K562 (cell line): ENCODE measurements around the gene MED13L. TPM values are rescaled to one million over a fixed set of nuclear protein-coding genes. Genes with fewer than 3 reads are reported as not detected.
A peak's percentile ranks its signal among the peaks of the same experiment; 100 is the strongest.

Source experiments
- ATAC-seq: fragments of 200-7000 bp; cut with Tn5 transposase; 3 replicates; pipeline ENCODE4 v1.9.1; 2020; ENCODE audit warnings: moderate library complexity
- BruUV-seq: library from RNA; stranded (reverse); fragments of 400-500 nt; replicated peaks from 2 replicates; lab custom pipeline; 2021; lab: Mats Ljungman, UMichigan
- CTCF ChIA-PET: fragments of 300-600 bp; formaldehyde crosslinking; extraction: SDS; loops from one replicate; lab custom pipeline; 2021; ENCODE audit warnings: low intra/inter-chr PET ratio; lab: Yijun Ruan, JAX
- POLR2A ChIA-PET: fragments of 300-600, 350-650 bp; sonication (Branson Sonifier 250); formaldehyde crosslinking; extraction: SDS; loops from one replicate; lab custom pipeline; 2021; ENCODE audit warnings: antibody characterized with exemption, inconsistent platforms; lab: Yijun Ruan, JAX
- DNase-seq, 4 experiments: peaks; one replicate each; pipeline versions ENCODE4 v3.0.0 to v3.0.0-alpha.2; 2011 to 2018; ENCODE audit warnings: low spot score in 3 of 4, mixed read lengths in 3 of 4; ENCODE audit errors: extremely low read depth in 1 of 4
- FAIRE-seq: peaks from 2 replicates; lab custom pipeline; 2011; peaks lifted over from hg19 to GRCh38; lab: Jason Lieb, UNC
- H2AFZ ChIP-seq: 2 replicates; pipeline ENCODE4 v1.6.0; 2011; ENCODE audit warnings: low read depth, low read length, control low read depth, inconsistent platforms
- H3K27ac ChIP-seq: fragments of 200-600 bp; 3 replicates; pipeline ENCODE4 v1.8.0; 2011; ENCODE audit warnings: low read depth, mild to moderate bottlenecking, control low read depth, inconsistent platforms, low read length, moderate library complexity, mixed read lengths; ENCODE audit errors: extremely low read depth
- H3K27me3 ChIP-seq, 2 experiments: fragments of 300-600 bp in 1 of 2; 2 replicates in 1 of 2; 3 replicates in 1 of 2; pipeline versions ENCODE4 v1.6.0 to v1.8.0; 2011; ENCODE audit warnings: inconsistent platforms in 2 of 2, low read length in 2 of 2, mild to moderate bottlenecking in 1 of 2, mixed read lengths in 1 of 2, moderate library complexity in 1 of 2; ENCODE audit not compliant: control insufficient read depth in 2 of 2, insufficient read depth in 2 of 2
- H3K36me3 ChIP-seq: fragments of 300-600 bp; 3 replicates; pipeline ENCODE4 v1.8.0; 2011; ENCODE audit warnings: mild to moderate bottlenecking, low read length, inconsistent platforms; ENCODE audit not compliant: control insufficient read depth, insufficient read depth
- H3K4me1 ChIP-seq, 2 experiments: fragments of 200-600 bp in 1 of 2; replicated peaks in 1 of 2; 2 replicates in 1 of 2; 3 replicates in 1 of 2; pipeline versions ENCODE4 v1.5.1 to v1.8.0; 2011; ENCODE audit warnings: inconsistent platforms in 2 of 2, low read length in 2 of 2, mild to moderate bottlenecking in 1 of 2, mixed read lengths in 1 of 2, moderate library complexity in 1 of 2; ENCODE audit not compliant: control insufficient read depth in 2 of 2, insufficient read depth in 2 of 2
- H3K4me2 ChIP-seq: 2 replicates; pipeline ENCODE4 v1.6.1; 2011; ENCODE audit warnings: low read length, control low read depth, inconsistent platforms, mixed read lengths; ENCODE audit not compliant: insufficient read depth
- H3K4me3 ChIP-seq: fragments of 200-600 bp; sonication (generic), shearing (Covaris generic); 2 replicates; pipeline ENCODE4 v1.5.1; 2016; ENCODE audit warnings: control low read depth, inconsistent platforms
- H3K79me2 ChIP-seq: fragments of 200-600 bp; 3 replicates; pipeline ENCODE4 v1.8.0; 2011; ENCODE audit warnings: low read length, inconsistent platforms; ENCODE audit not compliant: control insufficient read depth, insufficient read depth
- H3K9ac ChIP-seq, 2 experiments: 2 replicates each; pipeline versions ENCODE4 v1.6.0 to v1.6.1; 2011; ENCODE audit warnings: low read depth in 2 of 2, low read length in 2 of 2, control low read depth in 1 of 2, inconsistent platforms in 1 of 2, mild to moderate bottlenecking in 1 of 2, mixed read lengths in 1 of 2; ENCODE audit not compliant: insufficient read depth in 1 of 2
- H3K9me1 ChIP-seq: one replicate; pipeline ENCODE4 v1.6.0; 2011; ENCODE audit warnings: inconsistent platforms, mild to moderate bottlenecking, low read length, moderate library complexity; ENCODE audit not compliant: control insufficient read depth, insufficient read depth
- H3K9me3 ChIP-seq: replicated peaks from 2 replicates; pipeline ENCODE4 v1.5.1; 2011; ENCODE audit warnings: low read depth, low read length, inconsistent platforms; ENCODE audit not compliant: control insufficient read depth, insufficient read depth
- H4K20me1 ChIP-seq: replicated peaks from 2 replicates; pipeline ENCODE4 v1.6.1; 2011; ENCODE audit warnings: low read length, inconsistent platforms, mixed read lengths; ENCODE audit not compliant: control insufficient read depth, insufficient read depth
- ADNP ChIP-seq: fragments of 200-800 bp; sonication (Bioruptor generic); IDR thresholded peaks from 2 replicates; pipeline ENCODE4 v1.6.1; 2016; ENCODE audit warnings: missing genetic modification characterization, missing compliant biosample characterization
- BCOR ChIP-seq: fragments of 450-650 bp; IDR thresholded peaks from 2 replicates; pipeline ENCODE4 v1.6.1; 2016
- ELF2 ChIP-seq: fragments of 250-450 bp; sonication (Bioruptor Pico); IDR thresholded peaks from 2 replicates; pipeline ENCODE4 v1.5.0; 2021; ENCODE audit warnings: mild to moderate bottlenecking
- ETV6 ChIP-seq, 3 experiments: fragments of 150-350 bp in 1 of 3; sonication (generic) in 1 of 3; formaldehyde crosslinking in 1 of 3; IDR thresholded peaks; 2 replicates each; pipeline versions ENCODE4 v1.6.1 to v1.8.0; 2014 to 2022; ENCODE audit warnings: borderline replicate concordance in 2 of 3, low read depth in 2 of 3, antibody characterized with exemption in 1 of 3, low read length in 1 of 3, mild to moderate bottlenecking in 1 of 3, missing genetic modification reagents in 1 of 3
- FOSL1 ChIP-seq: fragments of 200-800 bp; sonication (Bioruptor generic); conservative IDR thresholded peaks from 2 replicates; pipeline ENCODE4 v1.6.1; 2016; ENCODE audit warnings: missing genetic modification characterization, missing compliant biosample characterization
- HDAC2 ChIP-seq: fragments of 450-650 bp; IDR thresholded peaks from 2 replicates; pipeline ENCODE4 v1.6.1; 2016; ENCODE audit warnings: mild to moderate bottlenecking
- HNRNPUL1 ChIP-seq: fragments of 200-400 bp; formaldehyde crosslinking; IDR thresholded peaks from 2 replicates; pipeline ENCODE4 v1.6.1; 2017; ENCODE audit warnings: low read length
- KDM1A ChIP-seq, 2 experiments: fragments of 450-650 bp; IDR thresholded peaks; 2 replicates each; pipeline ENCODE4 v1.6.1; 2016; ENCODE audit warnings: mild to moderate bottlenecking in 2 of 2
- MIER1 ChIP-seq: fragments of 450-650 bp; IDR thresholded peaks from 2 replicates; pipeline ENCODE4 v1.6.1; 2016; ENCODE audit warnings: antibody characterized with exemption, mild to moderate bottlenecking, low read depth
- NCOA1 ChIP-seq: fragments of 450-650 bp; IDR thresholded peaks from 2 replicates; pipeline ENCODE4 v1.6.1; 2016; ENCODE audit warnings: low read depth
- NR3C1 ChIP-seq: sonication (generic); formaldehyde crosslinking; IDR thresholded peaks from 2 replicates; pipeline ENCODE4 v1.8.1; 2022; ENCODE audit warnings: missing genetic modification reagents
- POLR2AphosphoS5 ChIP-seq: IDR thresholded peaks from 2 replicates; pipeline ENCODE4 v1.6.1; 2011; ENCODE audit warnings: mild to moderate bottlenecking, low read depth, low read length, moderate library complexity; ENCODE audit not compliant: control insufficient read depth, insufficient read depth
- RBM25 ChIP-seq: fragments of 200-400 bp; formaldehyde crosslinking; IDR thresholded peaks from 2 replicates; pipeline ENCODE4 v1.6.1; 2018; ENCODE audit warnings: low read length, low read depth, moderate library complexity; ENCODE audit not compliant: severe bottlenecking
- SETDB1 ChIP-seq: IDR thresholded peaks from one replicate; pipeline ENCODE4 v1.6.1; 2012; ENCODE audit warnings: low read length, control low read depth, inconsistent platforms
- SMARCA5 ChIP-seq: fragments of 450-650 bp; IDR thresholded peaks from 2 replicates; pipeline ENCODE4 v1.6.1; 2016
- TAL1 ChIP-seq: fragments of 450-650 bp; IDR thresholded peaks from 2 replicates; pipeline ENCODE4 v1.6.1; 2016; ENCODE audit warnings: mild to moderate bottlenecking
- WGBS: fragments of 100-300 bp; shearing (Covaris generic); methylation state at CpG from one replicate; pipeline ENCODE4 v1.1.6; 2016; ENCODE audit warnings: low coverage, mixed read lengths; ENCODE audit not compliant: insufficient coverage; ENCODE audit errors: missing lambda C conversion rate; 5-methylcytosine and 5-hydroxymethylcytosine counted together
- in situ Hi-C: fragments of 300-500 bp; cut with MboI; formaldehyde crosslinking; loops from 4 replicates; pipeline ENCODE4 v1.15.0; 2018; ENCODE audit warnings: inconsistent platforms, mixed read lengths
- intact Hi-C: fragments of 100-400 bp; cut with micrococcal nuclease; formaldehyde crosslinking; loops from 2 replicates; pipeline ENCODE4 v1.14.2; 2022
- polyA plus RNA-seq, 8 experiments: library from polyadenylated mRNA; depleted of rRNA in 4 of 8; stranded (reverse) in 5 of 8; unstranded in 3 of 8; fragments of >200 nt; fragmentation: Nextera tagmentation in 2 of 8; fragmentation: Illumina TruSeq in 1 of 8; extraction: Ambion mirVana in 2 of 8; extraction: Trizol in 1 of 8; gene quantifications; 2 replicates each; pipeline versions ENCODE4 v1.2.1 to v1.2.3, GENCODE V29; 2011 to 2014; ENCODE audit warnings: inconsistent platforms in 1 of 8, missing spikeins in 1 of 8
- total RNA-seq, 7 experiments: library from RNA; depleted of rRNA in 6 of 7; stranded (reverse); fragments of >200 nt in 6 of 7; fragmentation: Illumina TruSeq in 2 of 7; extraction: Trizol in 2 of 7; gene quantifications; 2 replicates each; pipeline versions ENCODE4 v1.2.1 to v1.2.3, GENCODE V29; 2011 to 2021; ENCODE audit warnings: low replicate concordance in 1 of 7

Gene MED13L
- total and polyA plus RNA-seq, 9 of the 15 experiments (the other 6 are each of a cell fraction or from before 2014, with no cell fraction given), result 13.4 to 90.3 (median 36.9) TPM

- no TSS peak for BruUV-seq
- 49% methylated on average over 2 of the region's 2 CpGs for WGBS
- H3K4me2 ChIP-seq, result no peak overlapping the region
Observed at GRCh38 chr12:116298578-116298977, 21.1 kb upstream of the MED13L start.

More at GRCh38 chr12:116298578-116298977, 21.1 kb upstream of the MED13L start:
- POLR2A ChIA-PET, result no interaction called here
- Histone ChIP-seq H3K79me2 (no peaks in the 10 kb centered on the region), H3K9me1 (no peaks in the 10 kb centered on the region), H3K9me3 (no peaks in the 10 kb centered on the region), H3K4me1 (peaks cover 4 to 7% of the 10 kb centered on the region in 2 experiments; a peak in 2 of 5 replicates), H4K20me1 (no peaks in the 10 kb centered on the region), H3K9ac (no peak overlapping the region), H3K27ac (no peak overlapping the region), H3K27me3 (no peaks in the 10 kb centered on the region), H2AFZ (no peak overlapping the region), H3K4me3 (no peak overlapping the region), H3K36me3 (no peaks in the 10 kb centered on the region)
- ATAC-seq (no peak), FAIRE-seq (no peak), DNase-seq (no peak)
- intact Hi-C loops (no loop called here), in situ Hi-C loops (no loop called here)
- TF ChIP-seq RBM25, result peak; percentile 74
- no peak for TF ChIP-seq FOSL1 (tag)
- TF ChIP-seq ETV6 (IDR thresholded peaks at IDR 0.05; ENCODE audit: borderline replicate concordance in 1 of 2, low read depth in 2 of 2, low read length in 1 of 2), result no peak
- no peak for TF ChIP-seq ETV6 (CRISPR knock-in tag; IDR thresholded peaks at IDR 0.05; ENCODE audit: borderline replicate concordance)
- TF ChIP-seq NCOA1, result no peak
- 0 out of 2 replicates have a peak, but pooled peaks have one; percentile 28 for TF ChIP-seq SMARCA5
- no peak for TF ChIP-seq NR3C1
- TF ChIP-seq ELF2 (CRISPR knock-in tag), result no peak
- 0 out of 4 replicates have a peak, but pooled peaks have one; percentile 18 to 47 for TF ChIP-seq KDM1A (IDR thresholded peaks at IDR 0.05)
- no peak for TF ChIP-seq HNRNPUL1
- TF ChIP-seq POLR2AphosphoS5, result no peak
- TF ChIP-seq ADNP (tag), result peak; percentile 87
- TF ChIP-seq SETDB1, result no peak
- TF ChIP-seq MIER1, result no peak
- TF ChIP-seq HDAC2, result peak; percentile 39; the same call in 1 of the 2 replicates
- TF ChIP-seq TAL1, result no peak
- peak; percentile 78 for TF ChIP-seq BCOR
- CTCF ChIA-PET, result no interaction called here
